Measurements from ENCODE around the gene BTBD17.

GRCh38 chr17:74354123-74354522 is 7.5 kb downstream of the BTBD17 start:
- no peak for TF ChIP-seq POLR2A (IDR thresholded peaks at IDR 0.05)
- TF ChIP-seq, protein P1, sequence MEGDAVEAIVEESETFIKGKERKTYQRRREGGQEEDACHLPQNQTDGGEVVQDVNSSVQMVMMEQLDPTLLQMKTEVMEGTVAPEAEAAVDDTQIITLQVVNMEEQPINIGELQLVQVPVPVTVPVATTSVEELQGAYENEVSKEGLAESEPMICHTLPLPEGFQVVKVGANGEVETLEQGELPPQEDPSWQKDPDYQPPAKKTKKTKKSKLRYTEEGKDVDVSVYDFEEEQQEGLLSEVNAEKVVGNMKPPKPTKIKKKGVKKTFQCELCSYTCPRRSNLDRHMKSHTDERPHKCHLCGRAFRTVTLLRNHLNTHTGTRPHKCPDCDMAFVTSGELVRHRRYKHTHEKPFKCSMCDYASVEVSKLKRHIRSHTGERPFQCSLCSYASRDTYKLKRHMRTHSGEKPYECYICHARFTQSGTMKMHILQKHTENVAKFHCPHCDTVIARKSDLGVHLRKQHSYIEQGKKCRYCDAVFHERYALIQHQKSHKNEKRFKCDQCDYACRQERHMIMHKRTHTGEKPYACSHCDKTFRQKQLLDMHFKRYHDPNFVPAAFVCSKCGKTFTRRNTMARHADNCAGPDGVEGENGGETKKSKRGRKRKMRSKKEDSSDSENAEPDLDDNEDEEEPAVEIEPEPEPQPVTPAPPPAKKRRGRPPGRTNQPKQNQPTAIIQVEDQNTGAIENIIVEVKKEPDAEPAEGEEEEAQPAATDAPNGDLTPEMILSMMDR (IDR thresholded peaks at IDR 0.05) = no peak
- no peak for TF ChIP-seq POLR2AphosphoS5 (IDR thresholded peaks at IDR 0.05)

Data from suprapubic skin (tissue), 4 donors.